H9 (cell line): ENCODE measurements around the gene ARHGAP26. TPM values are rescaled to one million over a fixed set of nuclear protein-coding genes. Genes with fewer than 3 reads are reported as not detected.

Experiments used
- DNase-seq: peaks from one replicate; pipeline ENCODE4 v3.0.0-alpha.2; 2017
- H2AFZ ChIP-seq: one replicate; pipeline ENCODE4 v1.6.1; 2013; ENCODE audit warnings: mild to moderate bottlenecking, low read length, control low read depth, moderate library complexity
- H2AK5ac ChIP-seq: 2 replicates; pipeline ENCODE4 v1.6.1; 2013; ENCODE audit warnings: low read length, control low read depth, mixed read lengths; ENCODE audit not compliant: insufficient read length
- H2BK120ac ChIP-seq: one replicate; pipeline ENCODE4 v1.6.1; 2013; ENCODE audit warnings: low read depth, mild to moderate bottlenecking, low read length, control low read depth, inconsistent platforms; ENCODE audit not compliant: poor library complexity, severe bottlenecking
- H2BK12ac ChIP-seq: 2 replicates; pipeline ENCODE4 v1.6.1; 2013; ENCODE audit warnings: low read length, control low read depth, mixed read lengths, low read depth; ENCODE audit not compliant: insufficient read length
- H2BK15ac ChIP-seq: 2 replicates; pipeline ENCODE4 v1.6.1; 2013; ENCODE audit warnings: low read depth, low read length, control low read depth
- H2BK20ac ChIP-seq: one replicate; pipeline ENCODE4 v1.6.1; 2013; ENCODE audit warnings: low read depth, mild to moderate bottlenecking, low read length, control low read depth, inconsistent platforms; ENCODE audit not compliant: poor library complexity, severe bottlenecking
- H2BK5ac ChIP-seq: 2 replicates; pipeline ENCODE4 v1.6.1; 2013; ENCODE audit warnings: low read length, control low read depth, mixed read lengths; ENCODE audit not compliant: insufficient read length
- H3K14ac ChIP-seq: 2 replicates; pipeline ENCODE4 v1.6.1; 2013; ENCODE audit warnings: low read length, control low read depth; ENCODE audit not compliant: insufficient read depth
- H3K18ac ChIP-seq: 2 replicates; pipeline ENCODE4 v1.6.1; 2013; ENCODE audit warnings: low read depth, mild to moderate bottlenecking, mixed read lengths, low read length, control low read depth; ENCODE audit not compliant: insufficient read length
- H3K23ac ChIP-seq: 2 replicates; pipeline ENCODE4 v1.6.1; 2013; ENCODE audit warnings: low read length, control low read depth, mixed read lengths, low read depth; ENCODE audit not compliant: insufficient read length
- H3K23me2 ChIP-seq: 2 replicates; pipeline ENCODE4 v1.6.1; 2013; ENCODE audit warnings: low read depth, mild to moderate bottlenecking, mixed read lengths, low read length, control low read depth; ENCODE audit not compliant: insufficient read length, poor library complexity, severe bottlenecking
- H3K27ac ChIP-seq: 2 replicates; pipeline ENCODE4 v1.5.1; 2013; ENCODE audit warnings: low read length, control low read depth, mixed read lengths, low read depth; ENCODE audit not compliant: insufficient read length
- H3K27me3 ChIP-seq: 2 replicates; pipeline ENCODE4 v1.6.1; 2013; ENCODE audit warnings: low read length, control low read depth, inconsistent platforms; ENCODE audit not compliant: insufficient read depth
- H3K4ac ChIP-seq: 2 replicates; pipeline ENCODE4 v1.6.1; 2013; ENCODE audit warnings: low read depth, mild to moderate bottlenecking, control low read depth, inconsistent platforms, low read length, moderate library complexity
- H3K4me1 ChIP-seq: 2 replicates; pipeline ENCODE4 v1.6.1; 2013; ENCODE audit warnings: low read length, control low read depth, inconsistent platforms; ENCODE audit not compliant: insufficient read depth
- H3K4me2 ChIP-seq: 2 replicates; pipeline ENCODE4 v1.6.1; 2013; ENCODE audit warnings: low read length, control low read depth, mixed read lengths; ENCODE audit not compliant: insufficient read length, insufficient read depth
- H3K56ac ChIP-seq: 2 replicates; pipeline ENCODE4 v1.6.1; 2013; ENCODE audit warnings: low read depth, mild to moderate bottlenecking, mixed read lengths, low read length, control low read depth; ENCODE audit not compliant: insufficient read length
- H3K79me1 ChIP-seq: 2 replicates; pipeline ENCODE4 v1.6.1; 2013; ENCODE audit warnings: low read depth, mild to moderate bottlenecking, moderate library complexity, low read length, control low read depth, inconsistent platforms; ENCODE audit not compliant: insufficient read depth, poor library complexity, severe bottlenecking
- H3K79me2 ChIP-seq: 2 replicates; pipeline ENCODE4 v1.6.1; 2013; ENCODE audit warnings: low read length, control low read depth, inconsistent platforms; ENCODE audit not compliant: insufficient read depth
- H3K9ac ChIP-seq: 2 replicates; pipeline ENCODE4 v1.6.1; 2013; ENCODE audit warnings: low read length, control low read depth, mixed read lengths; ENCODE audit not compliant: insufficient read length; ENCODE audit errors: extremely low read depth
- H3K9me3 ChIP-seq: one replicate; pipeline ENCODE4 v1.6.1; 2013; ENCODE audit warnings: low read depth, low read length, inconsistent platforms; ENCODE audit not compliant: control insufficient read depth
- H3T11ph ChIP-seq: one replicate; pipeline ENCODE4 v1.6.1; 2013; ENCODE audit warnings: mild to moderate bottlenecking, low read length, control low read depth, inconsistent platforms
- H4K20me1 ChIP-seq: one replicate; pipeline ENCODE4 v1.6.1; 2013; ENCODE audit not compliant: control insufficient read depth, insufficient read length, insufficient read depth
- H4K5ac ChIP-seq: 2 replicates; pipeline ENCODE4 v1.6.1; 2013; ENCODE audit warnings: low read depth, mild to moderate bottlenecking, mixed read lengths, low read length, control low read depth; ENCODE audit not compliant: insufficient read length
- H4K8ac ChIP-seq: replicated peaks from 2 replicates; pipeline ENCODE4 v1.6.1; 2013; ENCODE audit warnings: low read length, control low read depth, mixed read lengths, low read depth; ENCODE audit not compliant: insufficient read length
- H4K91ac ChIP-seq: 2 replicates; pipeline ENCODE4 v1.6.1; 2013; ENCODE audit warnings: low read depth, mild to moderate bottlenecking, moderate library complexity, mixed read lengths, low read length, control low read depth; ENCODE audit not compliant: insufficient read length
- H3K27ac Mint-ChIP-seq, 3 experiments: 2 replicates in 2 of 3; 3 replicates in 1 of 3; pipeline ENCODE4 v1.8.0; 2020 to 2021; ENCODE audit warnings: mixed read lengths in 3 of 3, mild to moderate bottlenecking in 1 of 3, moderate library complexity in 1 of 3
- H3K27me3 Mint-ChIP-seq: 2 replicates; pipeline ENCODE4 v1.8.0; 2021; ENCODE audit warnings: low read depth, mild to moderate bottlenecking, moderate library complexity, mixed read lengths
- H3K36me3 Mint-ChIP-seq, 3 experiments: 2 replicates in 2 of 3; 3 replicates in 1 of 3; pipeline ENCODE4 v1.8.0; 2020 to 2021; ENCODE audit warnings: low read depth in 3 of 3, mixed read lengths in 3 of 3; ENCODE audit not compliant: insufficient read depth in 1 of 3
- H3K4me1 Mint-ChIP-seq, 2 experiments: 2 replicates each; pipeline ENCODE4 v1.8.0; 2020; ENCODE audit warnings: mixed read lengths in 2 of 2
- H3K4me3 Mint-ChIP-seq, 2 experiments: 2 replicates in 1 of 2; 3 replicates in 1 of 2; pipeline ENCODE4 v1.8.0; 2020 to 2021; ENCODE audit warnings: mild to moderate bottlenecking in 2 of 2, mixed read lengths in 2 of 2, moderate library complexity in 1 of 2
- H3K9me3 Mint-ChIP-seq, 2 experiments: 2 replicates in 1 of 2; 3 replicates in 1 of 2; pipeline ENCODE4 v1.8.0; 2020; ENCODE audit warnings: mild to moderate bottlenecking in 2 of 2, mixed read lengths in 2 of 2, moderate library complexity in 1 of 2
- total RNA-seq: library from RNA; stranded (reverse); gene quantifications from 2 replicates; pipeline ENCODE4 v1.2.1, GENCODE V29; 2021
- TF ChIP-seq, protein P1 (sequence below): fragments of 200-600 bp; sonication (generic); conservative IDR thresholded peaks from 3 replicates; pipeline ENCODE4 v1.8.0; 2021; ENCODE audit warnings: antibody characterized with exemption, mild to moderate bottlenecking

ARHGAP26 gene
- total RNA-seq, 1 experiment from 2014 or later, result 13.8 TPM

DNA sequence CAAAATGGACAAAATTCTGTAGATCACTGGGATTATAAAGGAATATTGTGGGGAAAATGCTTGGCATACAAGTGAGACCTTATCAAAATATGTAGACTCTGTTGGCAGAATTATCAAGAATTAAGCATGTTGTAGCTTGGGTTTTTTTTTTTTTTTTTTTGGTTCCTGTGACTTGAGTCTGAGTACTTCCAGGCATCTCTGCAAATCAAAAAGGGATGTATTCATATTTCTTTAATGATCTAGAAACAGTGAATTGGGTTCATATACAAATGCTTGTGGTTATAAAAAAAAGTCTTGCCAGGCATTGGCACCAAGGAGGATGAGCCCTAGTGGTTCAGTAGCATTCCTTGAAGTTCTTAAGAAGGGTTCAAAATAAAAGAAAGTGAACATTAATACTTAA is 292.2 kb downstream of the ARHGAP26 start:
- Histone ChIP-seq H2AFZ (no peak overlapping the region), H3K56ac (no peak overlapping the region), H2AK5ac (no peak overlapping the region), H3T11ph (no peak overlapping the region), H2BK20ac (no peak overlapping the region), H3K79me2 (no peaks in the 10 kb centered on the region), H3K23ac (no peak overlapping the region), H4K8ac (no peak overlapping the region), H3K4me1 (peaks cover 9% of the 10 kb centered on the region; the same call in 1 of the 2 replicates), H3K9ac (no peak overlapping the region), H2BK120ac (no peak overlapping the region), H4K20me1 (no peaks in the 10 kb centered on the region), H4K91ac (no peak overlapping the region), H3K27me3 (no peaks in the 10 kb centered on the region), H3K18ac (no peak overlapping the region), H4K5ac (no peak overlapping the region), H3K4ac (no peak overlapping the region), H2BK15ac (no peak overlapping the region), H2BK5ac (no peak overlapping the region), H3K79me1 (no peaks in the 10 kb centered on the region), H2BK12ac (no peak overlapping the region), H3K9me3 (no peaks in the 10 kb centered on the region), H3K4me2 (no peak overlapping the region), H3K23me2 (no peaks in the 10 kb centered on the region), H3K14ac (no peak overlapping the region), H3K27ac (no peak overlapping the region)
- DNase-seq, result no peak
- H3K36me3 Mint-ChIP-seq, result peaks cover 5 to 15% (median 10%) of the 10 kb centered on the region in 3 experiments; a peak in 4 of 7 replicates
- H3K4me3 Mint-ChIP-seq, result no peak overlapping the region
- H3K27ac Mint-ChIP-seq, result no peak overlapping the region
- no peaks in the 10 kb centered on the region for H3K9me3 Mint-ChIP-seq
- TF ChIP-seq, protein P1, sequence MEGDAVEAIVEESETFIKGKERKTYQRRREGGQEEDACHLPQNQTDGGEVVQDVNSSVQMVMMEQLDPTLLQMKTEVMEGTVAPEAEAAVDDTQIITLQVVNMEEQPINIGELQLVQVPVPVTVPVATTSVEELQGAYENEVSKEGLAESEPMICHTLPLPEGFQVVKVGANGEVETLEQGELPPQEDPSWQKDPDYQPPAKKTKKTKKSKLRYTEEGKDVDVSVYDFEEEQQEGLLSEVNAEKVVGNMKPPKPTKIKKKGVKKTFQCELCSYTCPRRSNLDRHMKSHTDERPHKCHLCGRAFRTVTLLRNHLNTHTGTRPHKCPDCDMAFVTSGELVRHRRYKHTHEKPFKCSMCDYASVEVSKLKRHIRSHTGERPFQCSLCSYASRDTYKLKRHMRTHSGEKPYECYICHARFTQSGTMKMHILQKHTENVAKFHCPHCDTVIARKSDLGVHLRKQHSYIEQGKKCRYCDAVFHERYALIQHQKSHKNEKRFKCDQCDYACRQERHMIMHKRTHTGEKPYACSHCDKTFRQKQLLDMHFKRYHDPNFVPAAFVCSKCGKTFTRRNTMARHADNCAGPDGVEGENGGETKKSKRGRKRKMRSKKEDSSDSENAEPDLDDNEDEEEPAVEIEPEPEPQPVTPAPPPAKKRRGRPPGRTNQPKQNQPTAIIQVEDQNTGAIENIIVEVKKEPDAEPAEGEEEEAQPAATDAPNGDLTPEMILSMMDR, result no peak
- no peaks in the 10 kb centered on the region; the same call in 1 of the 2 replicates for H3K27me3 Mint-ChIP-seq
- H3K4me1 Mint-ChIP-seq, result peaks cover 21 to 30% of the 10 kb centered on the region in 2 experiments
